OCI-LY1 (cell line): ENCODE data around the gene TSR3.

Experiments
- H2AFZ ChIP-seq: fragments of 200-600 bp; sonication (generic), shearing (Covaris generic); 2 replicates; pipeline ENCODE4 v1.6.0; 2014; ENCODE audit warnings: antibody characterized with exemption, mild to moderate bottlenecking, low read length
- H3F3A ChIP-seq: fragments of 200-600 bp; sonication (generic), shearing (Covaris generic); 2 replicates; pipeline ENCODE4 v1.6.0; 2014; ENCODE audit warnings: mild to moderate bottlenecking, antibody characterized with exemption, low read length, moderate library complexity; ENCODE audit not compliant: insufficient read depth
- H3K27ac ChIP-seq: fragments of 200-600 bp; sonication (generic); 2 replicates; pipeline ENCODE4 v1.5.1; 2014; ENCODE audit warnings: low read length, mixed run types, mild to moderate bottlenecking, low read depth; ENCODE audit not compliant: poor library complexity, severe bottlenecking
- H3K27me3 ChIP-seq: fragments of 200-600 bp; sonication (generic); 2 replicates; pipeline ENCODE4 v1.6.0; 2014; ENCODE audit warnings: antibody characterized with exemption, mild to moderate bottlenecking, low read length, moderate library complexity; ENCODE audit not compliant: insufficient read depth
- H3K36me3 ChIP-seq: fragments of 200-600 bp; sonication (generic); 2 replicates; pipeline ENCODE4 v1.6.1; 2014; ENCODE audit warnings: mild to moderate bottlenecking, antibody characterized with exemption, low read length, moderate library complexity, mixed read lengths; ENCODE audit not compliant: insufficient read depth
- H3K4me1 ChIP-seq: fragments of 200-600 bp; sonication (generic); 2 replicates; pipeline ENCODE4 v1.5.1; 2014; ENCODE audit warnings: mild to moderate bottlenecking, low read length, moderate library complexity; ENCODE audit not compliant: insufficient read depth, severe bottlenecking
- H3K4me2 ChIP-seq: fragments of 200-600 bp; sonication (generic), shearing (Covaris generic); 2 replicates; pipeline ENCODE4 v1.6.1; 2014; ENCODE audit warnings: low read length
- H3K4me3 ChIP-seq: fragments of 200-600 bp; sonication (generic); 2 replicates; pipeline ENCODE4 v1.5.1; 2014; ENCODE audit warnings: low read length, low read depth, mild to moderate bottlenecking, mixed read lengths; ENCODE audit not compliant: poor library complexity, severe bottlenecking
- H3K79me2 ChIP-seq: fragments of 200-600 bp; shearing (Covaris generic); 2 replicates; pipeline ENCODE4 v1.6.1; 2016; ENCODE audit warnings: mixed run types, low read length, mixed read lengths; ENCODE audit not compliant: insufficient read depth
- H3K9ac ChIP-seq: fragments of 200-600 bp; sonication (generic), shearing (Covaris generic); 2 replicates; pipeline ENCODE4 v1.6.1; 2014; ENCODE audit warnings: mild to moderate bottlenecking, low read length, mixed read lengths
- H3K9me2 ChIP-seq: fragments of 200-600 bp; sonication (generic), shearing (Covaris generic); 2 replicates; pipeline ENCODE4 v1.6.1; 2014; ENCODE audit warnings: low read depth, mild to moderate bottlenecking, low read length, mixed read lengths
- H3K9me3 ChIP-seq: fragments of 200-600 bp; shearing (Covaris generic); 2 replicates; pipeline ENCODE4 v1.6.1; 2014; ENCODE audit warnings: low read length, mixed read lengths
- H4K20me1 ChIP-seq: fragments of 200-600 bp; sonication (generic), shearing (Covaris generic); 2 replicates; pipeline ENCODE4 v1.6.0; 2016; ENCODE audit warnings: mild to moderate bottlenecking, low read length; ENCODE audit not compliant: insufficient read depth
- EZH2 ChIP-seq: fragments of 200-600 bp; sonication (generic), shearing (Covaris generic); IDR thresholded peaks from 2 replicates; pipeline ENCODE4 v1.8.0; 2017; ENCODE audit warnings: borderline replicate concordance, mixed run types, mild to moderate bottlenecking, antibody characterized with exemption, low read length, moderate library complexity, mixed read lengths
- TF ChIP-seq, protein P1 (sequence below): fragments of 200-600 bp; sonication (generic), shearing (Covaris generic); IDR thresholded peaks from 2 replicates; pipeline ENCODE4 v1.5.1; 2017; ENCODE audit warnings: mild to moderate bottlenecking, antibody characterized with exemption, low read length, moderate library complexity, mixed read lengths

The TSR3 gene

DNA sequence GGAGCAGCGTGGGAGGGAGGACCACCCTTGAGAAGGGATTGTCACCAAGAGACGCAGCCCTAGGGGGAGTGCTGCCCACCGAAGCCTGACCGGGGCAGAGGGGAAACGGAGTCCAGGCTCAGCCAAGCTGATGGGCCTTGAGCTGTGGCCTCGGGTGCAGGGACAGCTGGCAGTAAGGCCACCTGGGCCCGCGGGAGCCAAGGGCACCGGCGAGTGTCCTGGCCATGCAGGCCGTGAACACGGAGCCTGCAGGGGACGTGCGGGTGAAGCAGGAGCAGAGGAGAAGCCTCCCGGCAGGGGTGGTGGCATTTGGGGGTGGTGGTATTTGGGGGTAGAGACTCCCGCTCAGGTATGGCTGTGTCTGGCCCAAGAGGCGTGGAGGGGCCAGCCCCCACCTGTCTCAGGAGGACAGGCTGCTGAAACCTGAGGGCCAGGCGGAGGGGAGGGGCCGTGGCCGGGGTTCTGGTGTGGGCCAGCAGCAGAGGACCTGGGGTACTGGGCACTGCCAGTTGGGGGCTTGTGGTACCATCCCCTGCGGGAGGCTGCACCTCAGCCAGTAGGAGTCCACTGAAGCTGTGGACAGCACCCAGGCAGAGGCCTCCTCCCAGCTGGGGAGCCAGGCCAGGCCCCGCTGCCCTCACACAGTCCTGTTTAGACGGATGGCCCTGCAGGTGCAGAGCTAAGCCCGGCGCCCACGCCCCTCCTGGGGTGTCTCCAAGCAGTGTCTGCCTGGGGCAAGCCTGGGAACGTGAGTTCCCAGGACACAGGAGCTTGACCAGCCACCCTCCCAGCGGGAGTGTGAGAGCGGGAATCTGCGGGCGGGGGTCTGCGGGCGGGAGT, 4.6 kb upstream of the TSR3 start:
- Histone ChIP-seq H3K79me2 (0 out of 2 replicates have a peak, but pooled peaks cover 7% of the 10 kb centered on the region), H3K9me2 (no peaks in the 10 kb centered on the region), H3K9ac (no peak overlapping the region), H3K4me1 (peaks cover 16% of the 10 kb centered on the region), H3K4me2 (no peak overlapping the region), H3K36me3 (peaks cover 20% of the 10 kb centered on the region), H3K4me3 (no peak overlapping the region), H3K9me3 (no peaks in the 10 kb centered on the region), H3F3A (no peaks in the 10 kb centered on the region), H4K20me1 (no peaks in the 10 kb centered on the region), H3K27me3 (no peaks in the 10 kb centered on the region), H3K27ac (no peak overlapping the region), H2AFZ (no peak overlapping the region)
- TF ChIP-seq EZH2 = no peak
- TF ChIP-seq, protein P1, sequence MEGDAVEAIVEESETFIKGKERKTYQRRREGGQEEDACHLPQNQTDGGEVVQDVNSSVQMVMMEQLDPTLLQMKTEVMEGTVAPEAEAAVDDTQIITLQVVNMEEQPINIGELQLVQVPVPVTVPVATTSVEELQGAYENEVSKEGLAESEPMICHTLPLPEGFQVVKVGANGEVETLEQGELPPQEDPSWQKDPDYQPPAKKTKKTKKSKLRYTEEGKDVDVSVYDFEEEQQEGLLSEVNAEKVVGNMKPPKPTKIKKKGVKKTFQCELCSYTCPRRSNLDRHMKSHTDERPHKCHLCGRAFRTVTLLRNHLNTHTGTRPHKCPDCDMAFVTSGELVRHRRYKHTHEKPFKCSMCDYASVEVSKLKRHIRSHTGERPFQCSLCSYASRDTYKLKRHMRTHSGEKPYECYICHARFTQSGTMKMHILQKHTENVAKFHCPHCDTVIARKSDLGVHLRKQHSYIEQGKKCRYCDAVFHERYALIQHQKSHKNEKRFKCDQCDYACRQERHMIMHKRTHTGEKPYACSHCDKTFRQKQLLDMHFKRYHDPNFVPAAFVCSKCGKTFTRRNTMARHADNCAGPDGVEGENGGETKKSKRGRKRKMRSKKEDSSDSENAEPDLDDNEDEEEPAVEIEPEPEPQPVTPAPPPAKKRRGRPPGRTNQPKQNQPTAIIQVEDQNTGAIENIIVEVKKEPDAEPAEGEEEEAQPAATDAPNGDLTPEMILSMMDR = no peak

DNA sequence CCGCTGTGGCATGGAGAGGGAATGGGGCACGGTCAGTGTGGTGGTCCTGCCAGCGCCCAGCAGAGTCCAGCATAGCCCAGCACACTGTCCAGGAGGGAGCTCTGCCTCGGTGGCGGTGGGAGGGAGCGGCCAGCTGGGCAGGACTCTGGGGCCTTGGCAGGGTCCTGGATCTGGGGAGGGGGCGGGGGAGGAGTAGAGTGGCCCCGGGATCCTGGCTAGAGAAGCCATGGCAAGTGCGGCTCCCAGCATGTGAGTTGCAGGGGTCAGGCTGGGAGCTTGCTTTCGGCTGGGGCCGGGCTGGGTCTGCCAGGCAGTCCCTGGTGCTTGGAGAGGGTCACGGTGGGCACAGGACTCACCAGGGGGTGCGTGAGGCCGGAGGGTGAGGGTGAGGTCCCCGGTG, 3.9 kb upstream of the TSR3 start:
- 0 out of 2 replicates have a peak, but pooled peaks cover 7% of the 10 kb centered on the region for H3K79me2 ChIP-seq

DNA sequence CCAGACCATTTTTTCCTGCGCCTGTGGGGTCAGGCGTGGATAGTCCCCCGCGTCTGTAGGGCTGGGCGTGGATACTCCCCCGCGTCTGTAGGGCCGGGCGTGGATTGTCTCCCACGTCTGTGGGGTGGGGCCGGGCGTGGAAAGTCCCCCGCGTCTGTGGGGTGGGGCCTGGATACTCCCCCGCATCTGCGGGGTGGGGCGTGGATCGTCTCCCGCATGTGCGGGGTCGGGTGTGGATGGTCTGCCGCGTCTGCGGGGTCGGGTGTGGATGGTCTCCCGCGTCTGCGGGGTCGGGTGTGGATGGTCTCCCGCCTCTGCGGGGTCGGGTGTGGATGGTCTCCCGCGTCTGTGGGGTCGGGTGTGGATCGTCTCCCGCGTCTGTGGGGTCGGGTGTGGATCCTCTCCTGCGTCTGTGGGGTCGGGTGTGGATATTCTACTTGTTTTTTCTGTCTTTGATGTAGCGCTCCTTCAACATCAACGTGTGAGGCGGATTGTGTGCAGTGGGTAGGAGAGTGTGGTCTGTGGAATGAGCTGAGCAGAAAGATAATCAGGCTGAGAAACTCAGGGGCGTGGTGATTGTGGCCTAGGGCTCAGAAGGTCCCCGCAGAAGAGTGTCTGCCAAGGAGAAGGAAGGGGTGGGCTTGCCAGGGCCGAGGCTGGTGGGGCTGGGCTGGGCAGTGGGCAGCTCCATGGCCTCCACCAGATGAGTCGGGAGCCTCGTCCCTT, 3.3 kb upstream of the TSR3 start:
- Histone ChIP-seq H3K9me3 (no peaks in the 10 kb centered on the region), H3K27me3 (no peaks in the 10 kb centered on the region), H2AFZ (no peak overlapping the region), H3K9ac (no peak overlapping the region), H3K36me3 (peaks cover 9% of the 10 kb centered on the region), H4K20me1 (no peaks in the 10 kb centered on the region), H3F3A (no peaks in the 10 kb centered on the region), H3K79me2 (0 out of 2 replicates have a peak, but pooled peaks cover 7% of the 10 kb centered on the region), H3K4me1 (peaks cover 29% of the 10 kb centered on the region), H3K4me2 (no peak overlapping the region), H3K4me3 (no peak overlapping the region), H3K9me2 (no peaks in the 10 kb centered on the region), H3K27ac (no peak overlapping the region)
- TF ChIP-seq, protein P1 = no peak
- no peak for TF ChIP-seq EZH2

More for the DNA sequence above, 3.9 kb upstream of the TSR3 start:
- Histone ChIP-seq H4K20me1 (no peaks in the 10 kb centered on the region), H3F3A (no peaks in the 10 kb centered on the region), H3K9me2 (no peaks in the 10 kb centered on the region), H3K27me3 (no peaks in the 10 kb centered on the region), H3K4me2 (no peak overlapping the region), H3K9ac (no peak overlapping the region), H3K4me3 (no peak overlapping the region), H3K27ac (no peak overlapping the region), H2AFZ (no peak overlapping the region), H3K4me1 (peaks cover 23% of the 10 kb centered on the region), H3K36me3 (peaks cover 14% of the 10 kb centered on the region), H3K9me3 (no peaks in the 10 kb centered on the region)
- TF ChIP-seq EZH2 = no peak
- TF ChIP-seq, protein P1 = no peak
